ENCODE results near the gene GRIK3. TPM values are rescaled to one million over a fixed set of nuclear protein-coding genes. Genes with fewer than 3 reads are reported as not detected.
"Not testable (repeated sequence)": the region's sequence is repeated elsewhere in the genome, so short reads cannot be mapped to it uniquely, and the experiment has no call there.

Gene GRIK3
- 32.2 TPM for total RNA-seq

- DNase-seq (ENCODE audit: low spot score) (no peak), ATAC-seq (no peak)
- intact Hi-C loops (cut with DNase I): no loop called here
Observed at GRCh38 chr1:37034121-37035013, at the start of gene GRIK3. GRIK3 (minus strand) TSS chr1:37034515; CDS start chr1:37034108, 407 bp downstream.

GRCh38 chr1:37084013-37084412, 49.7 kb upstream of the GRIK3 start:
- intact Hi-C loops (cut with DNase I): no loop called here
- DNase-seq (ENCODE audit: low spot score) (no peak), ATAC-seq (no peak)

- intact Hi-C loops (cut with DNase I): no loop called here
- ATAC-seq (peak; percentile 88), DNase-seq (ENCODE audit: low spot score) (no peak)
Observed at GRCh38 chr1:37083603-37084002, 49.3 kb upstream of the GRIK3 start.

- intact Hi-C loops (cut with DNase I); DNase-seq (ENCODE audit: low spot score); ATAC-seq: not testable (repeated sequence)
Observed at GRCh38 chr1:37080296-37080986, 46.1 kb upstream of the GRIK3 start.

- DNase-seq (ENCODE audit: low spot score) (no peak), ATAC-seq (no peak)
- intact Hi-C loops (cut with DNase I): no loop called here
Observed at GRCh38 chr1:37078866-37079265, 44.6 kb upstream of the GRIK3 start.

- DNase-seq (ENCODE audit: low spot score): no peak
- intact Hi-C loops (cut with DNase I): no loop called here
Observed at GRCh38 chr1:37076168-37076567, 41.9 kb upstream of the GRIK3 start.

GRCh38 chr1:37073854-37074379, 39.6 kb upstream of the GRIK3 start:
- intact Hi-C loops (cut with DNase I): no loop called here
- DNase-seq (ENCODE audit: low spot score): no peak
- no peak for ATAC-seq

More at GRCh38 chr1:37076168-37076567, 41.9 kb upstream of the GRIK3 start:
- no peak for ATAC-seq

GRCh38 chr1:37073152-37073853, 39.0 kb upstream of the GRIK3 start:
- ATAC-seq (no peak), DNase-seq (ENCODE audit: low spot score) (no peak)
- intact Hi-C loops (cut with DNase I): no loop called here

GRCh38 chr1:37071829-37072228, 37.5 kb upstream of the GRIK3 start:
- ATAC-seq: no peak
- intact Hi-C loops (cut with DNase I): no loop called here

GRCh38 chr1:37070126-37070525, 35.8 kb upstream of the GRIK3 start:
- ATAC-seq (no peak), DNase-seq (ENCODE audit: low spot score) (no peak)
- intact Hi-C loops (cut with DNase I): no loop called here

More at GRCh38 chr1:37071829-37072228, 37.5 kb upstream of the GRIK3 start:
- no peak for DNase-seq (ENCODE audit: low spot score)

GRCh38 chr1:37069406-37069805, 35.1 kb upstream of the GRIK3 start:
- no peak for ATAC-seq
- no peak for DNase-seq (ENCODE audit: low spot score)
- intact Hi-C loops (cut with DNase I): no loop called here

GRCh38 chr1:37068897-37069296, 34.6 kb upstream of the GRIK3 start:
- DNase-seq (ENCODE audit: low spot score): no peak
- intact Hi-C loops (cut with DNase I): no loop called here
- no peak for ATAC-seq

- DNase-seq (ENCODE audit: low spot score): no peak
- ATAC-seq: no peak
- intact Hi-C loops (cut with DNase I): no loop called here
Observed at GRCh38 chr1:37068260-37068659, 33.9 kb upstream of the GRIK3 start.

GRCh38 chr1:37064039-37064438, 29.7 kb upstream of the GRIK3 start:
- ATAC-seq (no peak), DNase-seq (ENCODE audit: low spot score) (no peak)
- intact Hi-C loops (cut with DNase I): no loop called here

GRCh38 chr1:37059346-37059745, 25.0 kb upstream of the GRIK3 start:
- DNase-seq (ENCODE audit: low spot score): no peak
- no peak for ATAC-seq
- intact Hi-C loops (cut with DNase I): no loop called here

- DNase-seq (ENCODE audit: low spot score) (no peak), ATAC-seq (no peak)
- intact Hi-C loops (cut with DNase I): no loop called here
Observed at GRCh38 chr1:37058424-37058988, 24.2 kb upstream of the GRIK3 start.

- no peak for ATAC-seq
Observed at GRCh38 chr1:37056325-37056724, 22.0 kb upstream of the GRIK3 start.

GRCh38 chr1:37055631-37056030, 21.3 kb upstream of the GRIK3 start:
- DNase-seq (ENCODE audit: low spot score): no peak
- no peak for ATAC-seq
- intact Hi-C loops (cut with DNase I): no loop called here

More at GRCh38 chr1:37056325-37056724, 22.0 kb upstream of the GRIK3 start:
- DNase-seq (ENCODE audit: low spot score): no peak
- intact Hi-C loops (cut with DNase I): no loop called here

- DNase-seq (ENCODE audit: low spot score) (no peak), ATAC-seq (no peak)
- intact Hi-C loops (cut with DNase I): no loop called here
Observed at GRCh38 chr1:37053173-37053572, 18.9 kb upstream of the GRIK3 start.
